Naive thymus-derived CD4-positive, alpha-beta T cell (primary cell): ENCODE measurements around the gene THUMPD3. TPM values are rescaled to one million over a fixed set of nuclear protein-coding genes. Genes with fewer than 3 reads are reported as not detected.

ENCODE experiments used
- ATAC-seq: fragments of 150-1000 bp; cut with Tn5 transposase; 2 replicates; pipeline ENCODE4 v1.10.0; 2021; ENCODE audit warnings: mild to moderate bottlenecking, moderate library complexity
- CTCF ChIA-PET: fragments of 350-600 bp; sonication (Branson Sonifier 250); formaldehyde crosslinking; loops from one replicate; lab custom pipeline; 2021; ENCODE audit warnings: antibody characterized with exemption; lab: Charles Lee
- POLR2A ChIA-PET: fragments of 350-600 bp; sonication (Branson Sonifier 250); formaldehyde crosslinking; loops from one replicate; lab custom pipeline; 2021; ENCODE audit warnings: antibody characterized with exemption, inconsistent platforms; lab: Charles Lee
- DNase-seq, 9 donors: peaks; one replicate each; pipeline versions ENCODE4 v3.0.0 to v3.0.0-alpha.2; 2020 to 2022; ENCODE audit warnings: mixed read lengths in 1 of 9
- H3K27ac ChIP-seq: one replicate; pipeline ENCODE4 v1.7.0; 2013; ENCODE audit warnings: mild to moderate bottlenecking, low read depth, low read length, moderate library complexity
- H3K27me3 ChIP-seq, 2 donors: one replicate each; pipeline ENCODE4 v1.7.0; 2013; ENCODE audit warnings: low read length in 2 of 2, mild to moderate bottlenecking in 2 of 2, moderate library complexity in 2 of 2; ENCODE audit not compliant: control insufficient read depth in 2 of 2, insufficient read depth in 2 of 2
- H3K36me3 ChIP-seq, 3 experiments: 1 replicate in 2 of 3; 2 replicates in 1 of 3; pipeline ENCODE4 v1.7.0; 2013; ENCODE audit warnings: low read length in 3 of 3, mild to moderate bottlenecking in 3 of 3, moderate library complexity in 1 of 3; ENCODE audit not compliant: insufficient read depth in 3 of 3, control insufficient read depth in 2 of 3
- H3K4me1 ChIP-seq, 2 donors: one replicate each; pipeline ENCODE4 v1.7.0; 2013; ENCODE audit warnings: low read length in 2 of 2, mild to moderate bottlenecking in 2 of 2, moderate library complexity in 1 of 2; ENCODE audit not compliant: control insufficient read depth in 2 of 2, insufficient read depth in 2 of 2
- H3K4me3 ChIP-seq: 2 replicates; pipeline ENCODE4 v1.7.0; 2013; ENCODE audit warnings: mild to moderate bottlenecking, low read length
- H3K9me3 ChIP-seq, 3 experiments: 1 replicate in 2 of 3; 2 replicates in 1 of 3; pipeline ENCODE4 v1.7.0; 2013; ENCODE audit warnings: low read length in 3 of 3; ENCODE audit not compliant: control insufficient read depth in 2 of 3
- H3K27ac Mint-ChIP-seq, 9 donors: one replicate each; pipeline ENCODE4 v1.8.0; 2020 to 2022; ENCODE audit warnings: mixed read lengths in 9 of 9, mild to moderate bottlenecking in 8 of 9, moderate library complexity in 5 of 9, inconsistent platforms in 2 of 9
- H3K27me3 Mint-ChIP-seq, 5 donors: one replicate each; pipeline ENCODE4 v1.8.0; 2021 to 2022; ENCODE audit warnings: mixed read lengths in 5 of 5, mild to moderate bottlenecking in 1 of 5
- H3K36me3 Mint-ChIP-seq, 5 donors: one replicate each; pipeline ENCODE4 v1.8.0; 2020 to 2022; ENCODE audit warnings: mixed read lengths in 5 of 5, mild to moderate bottlenecking in 3 of 5, inconsistent platforms in 1 of 5
- H3K4me1 Mint-ChIP-seq, 7 donors: one replicate each; pipeline ENCODE4 v1.8.0; 2020 to 2022; ENCODE audit warnings: mixed read lengths in 7 of 7, mild to moderate bottlenecking in 3 of 7, inconsistent platforms in 1 of 7
- H3K4me3 Mint-ChIP-seq, 10 donors: one replicate each; pipeline ENCODE4 v1.8.0; 2020 to 2022; ENCODE audit warnings: mild to moderate bottlenecking in 10 of 10, mixed read lengths in 10 of 10, moderate library complexity in 6 of 10, inconsistent platforms in 2 of 10
- H3K9me3 Mint-ChIP-seq, 11 donors: one replicate each; pipeline ENCODE4 v1.8.0; 2020 to 2022; ENCODE audit warnings: mixed read lengths in 11 of 11, mild to moderate bottlenecking in 4 of 11, inconsistent platforms in 1 of 11, moderate library complexity in 1 of 11
- intact Hi-C, 2 donors: fragments of 100-400 bp; cut with micrococcal nuclease; formaldehyde crosslinking; loops; one replicate each; pipeline ENCODE4 v1.15.1; 2023
- polyA plus RNA-seq, 2 donors: library from polyadenylated mRNA; unstranded; fragments of 300-500 nt; fragmentation: Illumina TruSeq; gene quantifications; one replicate each; pipeline ENCODE4 v1.2.3, GENCODE V29; 2021
- total RNA-seq, 6 experiments: library from RNA in 5 of 6; stranded (reverse) in 5 of 6; gene quantifications; 1 replicate in 5 of 6; 2 replicates in 1 of 6; pipeline ENCODE4 v1.2.3 and lab custom pipeline; 2021 to 2026

THUMPD3 gene
- total and polyA plus RNA-seq, 7 experiments from 2014 or later: 24.1 to 54.8 (median 41.7) TPM

DNA sequence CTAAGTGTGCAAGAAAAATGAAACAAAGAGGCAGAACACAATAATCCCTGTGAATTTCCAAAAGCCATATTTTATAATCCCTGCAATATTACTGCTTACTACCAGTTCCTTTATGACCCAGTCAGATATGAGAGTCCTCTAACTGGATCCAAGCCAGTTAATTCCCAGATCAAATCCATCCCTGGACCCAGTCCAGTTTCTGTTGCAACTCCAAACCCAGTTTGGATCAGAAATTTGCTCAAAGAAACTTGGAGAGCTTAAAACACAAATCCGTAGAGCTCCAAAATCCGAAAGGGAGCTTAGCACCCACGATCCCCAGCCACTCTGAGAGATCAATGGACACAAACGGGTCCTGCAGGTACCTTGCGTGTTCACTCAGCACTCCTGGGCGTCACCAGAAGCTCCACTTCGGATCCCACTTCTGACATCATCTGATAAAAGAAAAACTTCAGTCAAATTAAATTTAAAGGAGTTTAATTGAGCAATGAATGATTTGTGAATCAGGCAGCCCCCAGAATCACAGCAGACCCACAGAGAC is 32.6 kb upstream of the THUMPD3 start:
- intact Hi-C loops: no loop called here
- H3K27me3 Mint-ChIP-seq: peaks cover 0 to 17% (median 11%) of the 10 kb centered on the region in 5 donors
- Histone ChIP-seq H3K4me3 (no peak overlapping the region), H3K36me3 (no peaks in the 10 kb centered on the region), H3K9me3 (no peaks in the 10 kb centered on the region), H3K27ac (no peak overlapping the region), H3K27me3 (no peaks in the 10 kb centered on the region), H3K4me1 (no peaks in the 10 kb centered on the region)
- no peak overlapping the region for H3K4me3 Mint-ChIP-seq
- H3K4me1 Mint-ChIP-seq: no peaks in the 10 kb centered on the region
- H3K27ac Mint-ChIP-seq: no peak overlapping the region
- no peak for DNase-seq
- H3K36me3 Mint-ChIP-seq: peaks cover 0 to 12% (median 3%) of the 10 kb centered on the region in 5 donors
- ChIA-PET CTCF (no interaction called here), POLR2A (no interaction called here)
- H3K9me3 Mint-ChIP-seq: peaks cover 0 to 9% (median 0%) of the 10 kb centered on the region in 11 donors
- no peak for ATAC-seq

DNA sequence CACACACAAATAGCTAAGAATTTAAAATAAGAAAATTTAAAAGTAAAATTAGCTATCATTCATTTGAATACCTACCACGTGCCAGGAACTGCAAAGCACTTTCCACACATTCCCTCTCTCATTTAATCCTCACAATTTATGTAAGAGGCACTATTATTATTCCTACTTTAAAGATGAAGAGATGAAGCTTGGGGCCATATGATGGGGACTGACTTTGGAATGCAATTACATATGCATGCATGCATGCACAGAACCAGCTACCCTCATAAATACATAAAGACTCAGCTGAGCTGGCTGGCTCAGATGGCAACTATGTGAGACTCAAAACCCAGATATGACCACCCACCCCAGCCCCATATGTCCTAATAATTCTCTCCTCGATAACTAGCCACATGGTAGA is 31.7 kb upstream of the THUMPD3 start:
- Histone ChIP-seq H3K4me3 (no peak overlapping the region), H3K36me3 (no peaks in the 10 kb centered on the region), H3K9me3 (no peaks in the 10 kb centered on the region), H3K27me3 (no peaks in the 10 kb centered on the region), H3K4me1 (no peaks in the 10 kb centered on the region), H3K27ac (no peak overlapping the region)
- DNase-seq (no peak), ATAC-seq (no peak)
- H3K36me3 Mint-ChIP-seq: peaks cover 0 to 12% (median 3%) of the 10 kb centered on the region in 5 donors
- no peak overlapping the region for H3K27ac Mint-ChIP-seq
- H3K27me3 Mint-ChIP-seq: peaks cover 0 to 17% (median 11%) of the 10 kb centered on the region in 5 donors
- ChIA-PET CTCF (interaction anchor here (1.0 to 1.2 kb wide), 2 partner anchors 29 to 357 kb away, joined by 3 read pairs; no protein-coding TSS in a partner anchor), POLR2A (no interaction called here)
- no peaks in the 10 kb centered on the region for H3K4me1 Mint-ChIP-seq
- intact Hi-C loops: no loop called here
- peaks cover 0 to 9% (median 0%) of the 10 kb centered on the region in 11 donors for H3K9me3 Mint-ChIP-seq
- H3K4me3 Mint-ChIP-seq: no peak overlapping the region

DNA sequence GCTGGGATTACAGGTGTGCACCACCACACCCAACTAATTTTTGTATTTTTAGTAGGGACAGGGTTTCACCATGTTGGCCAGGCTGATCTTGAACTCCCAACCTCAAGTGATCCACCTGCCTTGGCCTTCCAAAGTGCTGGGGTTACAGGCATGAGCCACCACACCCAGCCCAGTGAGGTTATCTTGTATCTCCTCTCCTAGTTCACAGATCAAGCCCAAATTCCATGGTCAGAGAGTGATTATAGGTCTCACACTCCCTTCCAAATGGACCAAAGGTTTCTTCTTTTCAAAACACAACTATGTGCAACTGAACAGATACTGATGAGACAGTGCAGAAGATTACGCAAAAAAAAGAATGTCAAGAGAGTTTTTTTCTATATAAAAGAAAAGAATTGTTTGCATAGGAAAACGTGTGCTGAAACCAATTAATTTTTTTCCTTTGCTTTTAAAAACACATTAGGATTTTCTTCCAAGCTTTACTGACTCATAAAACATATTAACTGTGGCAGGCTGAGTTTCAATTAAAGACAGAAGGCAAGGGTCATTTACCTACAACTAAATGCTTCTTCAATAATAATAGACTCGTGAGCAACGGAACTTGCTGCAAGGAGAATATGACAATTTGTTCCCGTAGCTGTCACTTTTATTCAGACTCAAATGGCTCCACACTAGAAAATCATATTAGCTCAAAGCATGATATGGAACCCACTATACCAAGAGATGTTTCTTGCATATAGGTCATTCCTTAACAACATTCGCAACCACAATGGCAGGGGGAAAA is 30.4 kb upstream of the THUMPD3 start:
- Histone ChIP-seq H3K27me3 (no peaks in the 10 kb centered on the region), H3K36me3 (no peaks in the 10 kb centered on the region), H3K4me1 (no peaks in the 10 kb centered on the region), H3K9me3 (no peaks in the 10 kb centered on the region), H3K4me3 (no peak overlapping the region), H3K27ac (no peak overlapping the region)
- no peak overlapping the region for H3K27ac Mint-ChIP-seq
- ATAC-seq: no peak
- intact Hi-C loops: no loop called here
- H3K27me3 Mint-ChIP-seq: peaks cover 0 to 21% (median 11%) of the 10 kb centered on the region in 5 donors
- ChIA-PET POLR2A (interaction anchor here (0.8 kb wide), 1 partner anchor 11 kb away, joined by 3 read pairs; no protein-coding TSS in a partner anchor), CTCF (no interaction called here)
- no peak for DNase-seq
- H3K4me3 Mint-ChIP-seq: no peak overlapping the region
- H3K36me3 Mint-ChIP-seq: peaks cover 0 to 12% (median 3%) of the 10 kb centered on the region in 5 donors
- H3K9me3 Mint-ChIP-seq: peaks cover 0 to 9% (median 0%) of the 10 kb centered on the region in 11 donors
- H3K4me1 Mint-ChIP-seq: no peaks in the 10 kb centered on the region

DNA sequence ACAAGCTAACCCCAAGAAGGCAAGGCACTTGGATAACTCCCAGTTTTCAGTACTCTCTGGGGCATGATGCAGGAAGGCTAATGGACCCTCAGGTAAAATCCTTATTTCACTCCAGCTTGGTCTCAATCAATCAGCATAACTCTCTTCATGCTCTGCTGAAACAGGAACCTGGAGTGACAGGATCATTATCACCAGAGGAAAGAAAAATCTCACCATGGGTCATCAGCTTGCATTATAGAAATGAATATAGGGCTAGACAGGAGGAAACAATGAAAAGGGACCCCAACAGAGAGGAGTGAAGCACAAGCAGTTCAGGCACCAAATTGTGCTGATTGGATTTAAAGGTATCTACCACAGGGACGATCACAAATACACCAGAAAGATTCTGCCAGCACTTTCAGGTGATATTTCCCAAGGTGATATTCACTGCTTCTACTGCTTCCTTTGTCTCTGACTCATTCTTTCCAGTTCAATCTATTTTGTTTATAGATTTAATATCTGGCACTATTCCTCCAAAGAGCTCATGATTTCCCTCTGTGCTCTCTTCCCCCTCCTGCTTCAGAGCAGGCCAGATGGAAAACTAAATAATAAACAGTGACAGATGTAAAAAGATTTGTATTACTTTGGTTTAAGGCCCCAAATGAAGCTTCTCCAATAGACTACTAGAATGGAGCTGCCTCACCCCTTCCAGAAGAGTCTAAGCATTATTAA is 22.9 kb upstream of the THUMPD3 start:
- H3K27ac ChIP-seq: no peak overlapping the region
- ChIA-PET POLR2A (no interaction called here), CTCF (interaction anchor here (0.6 to 0.8 kb wide), 2 partner anchors 10 to 43 kb away, joined by 3 read pairs; no protein-coding TSS in a partner anchor)
- Mint-ChIP-seq H3K27ac (peak overlapping the region in 1 of 9 donors; percentile 50), H3K4me1 (no peaks in the 10 kb centered on the region), H3K36me3 (no peaks in the 10 kb centered on the region), H3K9me3 (no peaks in the 10 kb centered on the region), H3K27me3 (peaks cover 0 to 4% (median 0%) of the 10 kb centered on the region in 5 donors), H3K4me3 (no peak overlapping the region)
- no peak overlapping the region for H3K4me3 ChIP-seq
- ATAC-seq: no peak
- H3K4me1 ChIP-seq: no peaks in the 10 kb centered on the region
- no peak for DNase-seq
- intact Hi-C loops: no loop called here
- no peaks in the 10 kb centered on the region for H3K36me3 ChIP-seq
- no peaks in the 10 kb centered on the region for H3K27me3 ChIP-seq
- no peaks in the 10 kb centered on the region for H3K9me3 ChIP-seq

DNA sequence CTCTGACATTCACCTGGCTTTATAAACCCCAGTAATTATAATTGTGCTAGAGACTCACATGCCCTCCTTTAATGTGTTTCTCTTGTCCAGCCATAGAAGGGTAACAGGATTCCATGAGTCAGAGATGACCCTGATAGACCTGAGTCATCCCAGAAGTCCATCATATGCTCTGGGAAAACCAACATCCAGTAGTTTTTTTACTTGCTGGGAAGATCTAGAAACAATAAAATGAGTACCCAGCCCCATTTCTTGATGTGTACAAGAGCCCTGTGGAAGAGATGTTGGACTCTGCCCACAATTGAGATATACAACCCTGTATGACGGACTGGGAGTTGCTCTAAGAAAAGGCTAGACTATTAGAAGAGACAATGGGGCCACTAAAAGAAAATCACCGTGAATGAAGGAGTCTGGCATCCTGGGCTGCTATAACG is 22.4 kb upstream of the THUMPD3 start:
- no peaks in the 10 kb centered on the region for H3K4me1 Mint-ChIP-seq
- no peaks in the 10 kb centered on the region for H3K9me3 ChIP-seq
- no peak for DNase-seq
- intact Hi-C loops: no loop called here
- ChIA-PET POLR2A (no interaction called here), CTCF (interaction anchor here (0.8 kb wide), 1 partner anchor 9 kb away, joined by 3 read pairs; no protein-coding TSS in a partner anchor)
- no peaks in the 10 kb centered on the region for H3K4me1 ChIP-seq
- no peaks in the 10 kb centered on the region for H3K9me3 Mint-ChIP-seq
- H3K27ac ChIP-seq: no peak overlapping the region
- no peaks in the 10 kb centered on the region for H3K36me3 Mint-ChIP-seq
- H3K27ac Mint-ChIP-seq: peak overlapping the region in 1 of 9 donors; percentile 50
- no peak for ATAC-seq
- H3K36me3 ChIP-seq: no peaks in the 10 kb centered on the region
- no peak overlapping the region for H3K4me3 Mint-ChIP-seq
- H3K27me3 Mint-ChIP-seq: peaks cover 0 to 4% (median 0%) of the 10 kb centered on the region in 5 donors
- H3K4me3 ChIP-seq: no peak overlapping the region
- no peaks in the 10 kb centered on the region for H3K27me3 ChIP-seq

DNA sequence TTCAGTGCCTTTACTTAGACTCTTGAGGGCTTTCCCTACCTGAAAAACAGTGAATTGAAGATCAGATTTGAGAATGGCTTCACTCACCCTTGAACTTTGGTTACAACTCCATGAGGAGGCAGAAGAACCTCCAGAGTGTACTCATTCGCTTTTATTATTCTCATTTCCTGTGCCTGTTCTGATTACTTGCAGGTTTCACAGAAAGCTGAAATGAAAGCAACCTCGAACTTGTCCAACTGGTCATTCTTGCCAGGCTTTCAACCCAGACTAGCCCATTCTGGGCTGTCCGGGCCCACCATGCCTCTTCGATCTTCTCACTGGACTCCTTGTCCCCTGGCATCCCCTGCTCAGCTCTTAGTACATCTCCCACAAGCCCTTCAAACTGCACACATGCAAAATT is 20.2 kb upstream of the THUMPD3 start:
- DNase-seq: no peak
- H3K4me1 Mint-ChIP-seq: no peaks in the 10 kb centered on the region
- Histone ChIP-seq H3K9me3 (no peaks in the 10 kb centered on the region), H3K4me1 (no peaks in the 10 kb centered on the region), H3K27me3 (no peaks in the 10 kb centered on the region), H3K4me3 (no peak overlapping the region), H3K36me3 (no peaks in the 10 kb centered on the region), H3K27ac (no peak overlapping the region)
- H3K9me3 Mint-ChIP-seq: no peaks in the 10 kb centered on the region
- POLR2A ChIA-PET: interaction anchor here (0.7 kb wide), 1 partner anchor 10 kb away, joined by 3 read pairs; no protein-coding TSS in a partner anchor
- H3K27me3 Mint-ChIP-seq: no peaks in the 10 kb centered on the region
- CTCF ChIA-PET: interaction anchor here (0.6 kb wide), 1 partner anchor 46 kb away, joined by 3 read pairs; no protein-coding TSS in a partner anchor
- H3K27ac Mint-ChIP-seq: no peak overlapping the region
- H3K36me3 Mint-ChIP-seq: no peaks in the 10 kb centered on the region
- ATAC-seq: no peak
- H3K4me3 Mint-ChIP-seq: no peak overlapping the region
- intact Hi-C loops: no loop called here
